ENCODE data around the gene CCDC106. TPM values are rescaled to one million over a fixed set of nuclear protein-coding genes. Genes with fewer than 3 reads are reported as not detected.

The CCDC106 gene
- total and polyA plus RNA-seq, 2 experiments from 2014 or later, result 12.0 to 15.2 TPM

DNA sequence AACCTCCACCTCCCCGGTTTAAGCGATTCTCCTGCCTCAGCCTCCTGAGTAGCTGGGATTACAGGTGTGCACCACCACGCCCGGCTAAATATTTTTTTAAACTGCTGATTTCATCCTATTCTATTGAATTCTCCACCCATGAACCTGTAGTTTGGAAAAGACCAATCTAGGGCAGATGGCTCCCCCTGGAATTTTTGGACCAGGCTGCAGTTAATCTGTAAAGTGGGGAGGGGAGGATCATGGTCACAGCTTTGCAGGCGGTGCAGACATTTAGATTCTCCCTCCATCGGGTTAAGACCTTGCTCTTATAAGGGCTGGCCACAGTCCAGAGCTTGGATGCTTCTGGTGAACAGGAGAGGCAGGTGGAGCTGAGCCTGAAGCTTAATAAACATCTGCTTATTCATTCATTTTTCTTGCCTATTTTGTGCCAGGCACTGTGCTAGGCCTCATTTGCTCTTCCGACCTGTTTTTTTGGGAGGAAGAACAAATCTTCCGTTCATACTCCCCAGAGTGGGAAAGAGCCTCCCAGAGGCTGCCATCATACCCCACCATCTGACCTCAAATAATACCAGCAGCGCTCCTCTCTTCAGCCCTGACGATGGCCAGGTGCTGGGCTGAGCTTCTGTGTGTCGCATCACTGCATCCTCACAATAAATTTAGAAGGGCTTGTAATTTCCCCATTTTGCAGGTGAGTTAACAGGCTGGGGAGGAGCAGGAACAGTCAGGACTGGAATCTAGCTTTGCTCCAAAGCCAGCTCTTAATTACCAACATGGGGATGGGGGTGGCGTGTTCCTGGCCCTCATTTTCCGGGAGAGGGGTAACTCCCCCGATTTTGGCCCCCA is 902 bp upstream of the CCDC106 start:
- peaks cover 39% of the 10 kb centered on the region for H3K79me2 ChIP-seq (ENCODE audit: insufficient read depth)
- peak overlapping the region; percentile 73 for H3K4me3 ChIP-seq
- in situ Hi-C loops (cut with MboI), result loop anchor here (25.0 kb wide), 1 partner anchor 510 kb away; the partner anchor contains the start of gene TNNT1
- H2AFZ ChIP-seq, result peak overlapping the region; percentile 75
- peak; percentile 9 for DNase-seq
- TF ChIP-seq EZH2phosphoT487 (IDR thresholded peaks at IDR 0.05; ENCODE audit: insufficient read depth, low read depth), result no peak
- no peak for TF ChIP-seq EZH2 (IDR thresholded peaks at IDR 0.05; ENCODE audit: insufficient read depth, poor library complexity, severe bottlenecking)
- H3K9ac ChIP-seq, result peak overlapping the region; percentile 82
- H3K4me2 ChIP-seq (ENCODE audit: unreplicated experiment), result peak overlapping the region; percentile 77
- no peak overlapping the region; the same call in 1 of the 2 replicates for H3K27ac ChIP-seq
- no peaks in the 10 kb centered on the region for H3K9me2 ChIP-seq (ENCODE audit: insufficient read depth)
- H3F3A ChIP-seq (ENCODE audit: insufficient read depth), result 0 out of 2 replicates have a peak, but pooled peaks cover 4% of the 10 kb centered on the region
- 42 to 44% methylated on average over 14 of the region's 14 CpGs for WGBS, 2 experiments (ENCODE audit: low coverage in 1 of 2, low lambda C conversion rate in 2 of 2, missing lambda C conversion rate in 2 of 2)
- no peaks in the 10 kb centered on the region for H4K20me1 ChIP-seq (ENCODE audit: insufficient read depth)
- H3K27me3 ChIP-seq (replicated peaks; ENCODE audit: insufficient read depth), result no peaks in the 10 kb centered on the region
- H3K36me3 ChIP-seq (ENCODE audit: low read depth), result peaks cover 10% of the 10 kb centered on the region; the same call in 1 of the 2 replicates
- no peaks in the 10 kb centered on the region for H3K9me3 ChIP-seq (ENCODE audit: low read depth)
- H3K4me1 ChIP-seq (ENCODE audit: insufficient read depth), result peaks cover 16% of the 10 kb centered on the region

DNA sequence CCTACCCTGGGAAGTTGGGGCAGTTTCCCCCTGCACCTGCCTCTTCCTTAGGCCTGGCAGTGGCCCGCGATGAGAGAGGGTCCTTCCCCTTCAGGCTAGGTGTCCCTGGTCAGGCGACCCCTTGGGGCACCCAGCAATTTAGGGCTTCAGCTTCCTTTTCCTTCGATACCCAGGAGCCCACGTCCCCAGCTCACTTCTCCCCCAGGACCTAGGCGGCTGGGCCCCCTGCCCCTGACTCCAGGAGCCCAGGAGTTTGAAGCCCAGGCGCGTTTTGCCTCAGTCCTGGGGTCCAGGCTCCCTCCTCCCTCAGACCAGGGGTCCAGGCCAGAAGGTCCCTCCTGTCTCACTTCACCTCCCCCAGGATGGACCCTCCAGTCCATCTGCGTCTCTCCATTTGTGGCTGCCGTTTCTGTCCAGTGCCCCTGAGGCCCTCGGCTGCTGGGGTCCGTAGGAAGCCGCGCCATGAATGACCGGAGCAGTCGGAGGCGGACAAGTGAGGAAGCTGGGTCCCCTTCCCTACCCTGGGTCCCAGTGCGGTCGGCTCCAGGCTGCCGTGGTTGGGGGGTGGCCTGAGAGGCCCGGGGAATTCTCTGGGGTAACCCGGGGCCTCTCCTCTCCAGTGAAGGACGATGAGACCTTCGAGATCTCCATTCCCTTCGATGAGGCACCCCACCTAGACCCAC is 714 bp downstream of the CCDC106 start:
- no peak for TF ChIP-seq EZH2phosphoT487 (IDR thresholded peaks at IDR 0.05; ENCODE audit: insufficient read depth, low read depth)
- no peak for TF ChIP-seq EZH2 (IDR thresholded peaks at IDR 0.05; ENCODE audit: insufficient read depth, poor library complexity, severe bottlenecking)
- in situ Hi-C loops (cut with MboI), result loop anchor here (25.0 kb wide), 1 partner anchor 511 kb away; the partner anchor contains the start of gene TNNT1
- 0 out of 2 replicates have a peak, but pooled peaks cover 4% of the 10 kb centered on the region for H3F3A ChIP-seq (ENCODE audit: insufficient read depth)
- no peaks in the 10 kb centered on the region for H4K20me1 ChIP-seq (ENCODE audit: insufficient read depth)
- H3K4me1 ChIP-seq (ENCODE audit: insufficient read depth), result peaks cover 12% of the 10 kb centered on the region
- peak overlapping the region; percentile 75 for H2AFZ ChIP-seq
- no peaks in the 10 kb centered on the region for H3K9me2 ChIP-seq (ENCODE audit: insufficient read depth)
- H3K4me3 ChIP-seq, result peak overlapping the region; percentile 73
- H3K4me2 ChIP-seq (ENCODE audit: unreplicated experiment), result peak overlapping the region; percentile 77
- H3K9me3 ChIP-seq (ENCODE audit: low read depth), result no peaks in the 10 kb centered on the region
- peak; percentile 11 for DNase-seq
- WGBS, 2 experiments (ENCODE audit: low coverage in 1 of 2, low lambda C conversion rate in 2 of 2, missing lambda C conversion rate in 2 of 2), result 49 to 56% methylated on average over 25 of the region's 25 CpGs
- peak overlapping the region; percentile 82 for H3K9ac ChIP-seq
- H3K27me3 ChIP-seq (replicated peaks; ENCODE audit: insufficient read depth), result no peaks in the 10 kb centered on the region
- H3K36me3 ChIP-seq (ENCODE audit: low read depth), result peaks cover 10% of the 10 kb centered on the region; the same call in 1 of the 2 replicates
- H3K79me2 ChIP-seq (ENCODE audit: insufficient read depth), result peaks cover 39% of the 10 kb centered on the region
- no peak overlapping the region for H3K27ac ChIP-seq

DNA sequence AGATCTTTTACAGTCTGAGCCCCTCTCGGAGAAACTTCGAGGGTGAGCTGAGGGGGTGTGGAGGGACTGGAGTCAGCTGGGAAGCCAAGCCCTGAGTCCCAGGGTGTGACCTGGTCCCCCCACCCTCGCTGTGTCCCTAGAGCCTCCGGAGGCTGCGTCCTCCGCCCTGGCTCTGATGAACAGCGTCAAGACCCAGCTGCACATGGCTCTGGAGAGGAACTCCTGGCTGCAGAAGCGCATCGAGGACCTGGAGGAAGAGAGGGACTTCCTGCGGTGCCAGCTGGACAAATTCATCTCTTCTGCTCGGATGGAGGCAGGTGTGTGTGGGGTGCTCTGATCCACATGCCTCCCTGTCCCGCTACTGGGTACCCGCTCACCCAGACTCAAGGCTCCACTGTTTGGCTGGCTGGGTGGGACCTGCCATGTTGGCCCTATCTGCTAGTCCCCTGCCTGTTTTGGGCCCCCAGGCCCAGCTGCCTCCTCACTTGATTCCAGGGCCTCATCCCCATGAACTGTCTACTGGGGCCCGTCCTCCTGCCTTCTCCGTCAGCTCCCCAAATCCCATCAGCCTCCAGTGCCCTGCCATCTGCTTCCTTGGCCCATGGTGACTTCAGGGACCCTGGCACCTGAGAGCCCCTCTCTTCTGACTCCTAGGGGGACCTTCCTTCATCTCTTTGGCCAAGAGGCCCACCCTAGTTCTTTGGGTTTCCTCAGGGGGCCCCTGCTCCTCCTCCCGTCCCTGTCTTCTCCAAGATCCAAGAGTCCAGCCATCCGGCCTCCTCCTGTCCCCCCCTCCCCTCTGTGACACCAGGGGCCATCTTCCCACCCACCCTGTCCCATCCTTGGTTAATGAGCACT is 1.5 kb downstream of the CCDC106 start:
- peaks cover 10% of the 10 kb centered on the region for H3K4me1 ChIP-seq (ENCODE audit: insufficient read depth)
- no peaks in the 10 kb centered on the region for H3K27me3 ChIP-seq (replicated peaks; ENCODE audit: insufficient read depth)
- 0 out of 2 replicates have a peak, but pooled peaks cover 4% of the 10 kb centered on the region for H3F3A ChIP-seq (ENCODE audit: insufficient read depth)
- H2AFZ ChIP-seq, result no peak overlapping the region
- H4K20me1 ChIP-seq (ENCODE audit: insufficient read depth), result no peaks in the 10 kb centered on the region
- 75 to 79% methylated on average over 17 of the region's 17 CpGs for WGBS, 2 experiments (ENCODE audit: low coverage in 1 of 2, low lambda C conversion rate in 2 of 2, missing lambda C conversion rate in 2 of 2)
- H3K4me3 ChIP-seq, result no peak overlapping the region
- no peak for DNase-seq
- no peaks in the 10 kb centered on the region for H3K9me2 ChIP-seq (ENCODE audit: insufficient read depth)
- no peaks in the 10 kb centered on the region for H3K9me3 ChIP-seq (ENCODE audit: low read depth)
- no peak overlapping the region for H3K27ac ChIP-seq
- in situ Hi-C loops (cut with MboI), result loop anchor here (25.0 kb wide), 2 partner anchors 512 to 1187 kb away; partner anchors contain the start of genes CDC42EP5, LENG9 and TNNT1
- TF ChIP-seq EZH2phosphoT487 (IDR thresholded peaks at IDR 0.05; ENCODE audit: insufficient read depth, low read depth), result no peak
- TF ChIP-seq EZH2 (IDR thresholded peaks at IDR 0.05; ENCODE audit: insufficient read depth, poor library complexity, severe bottlenecking), result no peak
- peaks cover 10% of the 10 kb centered on the region; the same call in 1 of the 2 replicates for H3K36me3 ChIP-seq (ENCODE audit: low read depth)
- H3K4me2 ChIP-seq (ENCODE audit: unreplicated experiment), result no peak overlapping the region
- H3K9ac ChIP-seq, result peak overlapping the region; percentile 82; the same call in 1 of the 2 replicates
- peaks cover 31% of the 10 kb centered on the region for H3K79me2 ChIP-seq (ENCODE audit: insufficient read depth)

Data from GM23248 (cell line).